GM21528 (cell line): ENCODE measurements around the gene ACE.

ENCODE experiments used
- ATAC-seq: cut with Tn5 transposase; IDR thresholded peaks from one replicate; pipeline ENCODE4 v1.9.1; 2021; ENCODE audit warnings: mild to moderate bottlenecking, moderate library complexity; ENCODE audit not compliant: unreplicated experiment, low FRiP score

Gene ACE

GRCh38 chr17:63512896-63513644, 36.2 kb downstream of the ACE start:
- ATAC-seq, result no peak

GRCh38 chr17:63514477-63514876, 37.6 kb downstream of the ACE start:
- no peak for ATAC-seq

- no peak for ATAC-seq
These were observed 38.1 kb downstream of the ACE start for GRCh38 chr17:63514974-63515373.

GRCh38 chr17:63515426-63515825, 38.6 kb downstream of the ACE start:
- ATAC-seq, result no peak

- no peak for ATAC-seq
These were observed 40.3 kb downstream of the ACE start for GRCh38 chr17:63516910-63517824.

- ATAC-seq, result no peak
These were observed 41.1 kb downstream of the ACE start for GRCh38 chr17:63517825-63518534.

- no peak for ATAC-seq
These were observed 42.4 kb downstream of the ACE start for GRCh38 chr17:63519116-63519881.

- ATAC-seq, result no peak
These were observed 43.4 kb downstream of the ACE start for GRCh38 chr17:63519972-63520882.

GRCh38 chr17:63523253-63523855, 46.5 kb downstream of the ACE start, which contains the start of gene KCNH6:
Gene KCNH6 (plus strand): TSS chr17:63523358. CDS start chr17:63523414, 56 bp downstream.
- no peak for ATAC-seq

GRCh38 chr17:63524051-63524450, 47.2 kb downstream of the ACE start:
- ATAC-seq, result no peak

- no peak for ATAC-seq
These were observed 48.5 kb downstream of the ACE start for GRCh38 chr17:63525190-63525946.

- ATAC-seq, result no peak
These were observed 50.0 kb downstream of the ACE start for GRCh38 chr17:63526861-63527260.

GRCh38 chr17:63528183-63528582, 51.3 kb downstream of the ACE start:
- ATAC-seq, result no peak

GRCh38 chr17:63529711-63530556, 53.1 kb downstream of the ACE start:
- no peak for ATAC-seq

- ATAC-seq, result no peak
These were observed 53.7 kb downstream of the ACE start for GRCh38 chr17:63530557-63531021.

- ATAC-seq, result no peak
These were observed 54.4 kb downstream of the ACE start for GRCh38 chr17:63531022-63531965.
